ENCODE data around the gene SPNS2. TPM values are rescaled to one million over a fixed set of nuclear protein-coding genes. Genes with fewer than 3 reads are reported as not detected.

SPNS2 gene
- total RNA-seq, 1 donor from 2014 or later = 0.38 TPM

- Mint-ChIP-seq H3K4me1 (peaks cover 30% of the 10 kb centered on the region), H3K9me3 (no peaks in the 10 kb centered on the region), H3K4me3 (no peak overlapping the region), H3K27me3 (peaks cover 4% of the 10 kb centered on the region), H3K36me3 (ENCODE audit: low read depth) (no peaks in the 10 kb centered on the region), H3K27ac (no peak overlapping the region)
- peak; percentile 9 for ATAC-seq (ENCODE audit: low read depth)
- POLR2A ChIA-PET = interaction anchor here (0.5 kb wide), 1 partner anchor 32 kb away, joined by 6 read pairs; no protein-coding TSS in a partner anchor
- intact Hi-C loops (cut with micrococcal nuclease) = no loop called here
- no peak for DNase-seq
- CTCF ChIA-PET = no interaction called here
- TF ChIP-seq CTCF (IDR thresholded peaks at IDR 0.05) = no peak
These were observed 5.7 kb upstream of the SPNS2 start for GRCh38 chr17:4492721-4493561.

GRCh38 chr17:4497101-4497824, 1.4 kb upstream of the SPNS2 start:
- CTCF ChIA-PET = no interaction called here
- POLR2A ChIA-PET = interaction anchor here (0.6 kb wide), 1 partner anchor 392 kb away, joined by 8 read pairs; no protein-coding TSS in a partner anchor

GRCh38 chr17:4499431-4500190, 930 bp downstream of the SPNS2 start:
- Mint-ChIP-seq H3K4me3 (peak overlapping the region; percentile 78), H3K4me1 (peaks cover 32% of the 10 kb centered on the region), H3K27ac (no peak overlapping the region), H3K27me3 (peaks cover 40% of the 10 kb centered on the region), H3K36me3 (ENCODE audit: low read depth) (no peaks in the 10 kb centered on the region), H3K9me3 (no peaks in the 10 kb centered on the region)
- ChIA-PET POLR2A (interaction anchor here (1.0 to 1.5 kb wide), 3 partner anchors 35 to 357 kb away, joined by 3 to 6 read pairs (median 5); partner anchors contain the start of genes CYB5D2, MYBBP1A and ZZEF1), CTCF (interaction anchor here (0.7 kb wide), 1 partner anchor 50 kb away, joined by 3 read pairs; no protein-coding TSS in a partner anchor)
- DNase-seq (peak; percentile 30), ATAC-seq (ENCODE audit: low read depth) (no peak)
- intact Hi-C loops (cut with micrococcal nuclease) = loop anchor here (2.0 kb wide), 1 partner anchor 79 kb away; no protein-coding TSS in a partner anchor
- TF ChIP-seq CTCF (IDR thresholded peaks at IDR 0.05) = no peak

More at GRCh38 chr17:4497101-4497824, 1.4 kb upstream of the SPNS2 start:
- intact Hi-C loops (cut with micrococcal nuclease) = no loop called here
- Mint-ChIP-seq H3K9me3 (no peaks in the 10 kb centered on the region), H3K27me3 (peaks cover 26% of the 10 kb centered on the region), H3K4me1 (peaks cover 44% of the 10 kb centered on the region), H3K36me3 (ENCODE audit: low read depth) (no peaks in the 10 kb centered on the region), H3K4me3 (peak overlapping the region; percentile 70), H3K27ac (peak overlapping the region; percentile 63)
- TF ChIP-seq CTCF (IDR thresholded peaks at IDR 0.05) = no peak
- DNase-seq = peak; percentile 27
- peak; percentile 53 for ATAC-seq (ENCODE audit: low read depth)

GRCh38 chr17:4500191-4500571, 1.5 kb downstream of the SPNS2 start:
- Mint-ChIP-seq H3K9me3 (no peaks in the 10 kb centered on the region), H3K36me3 (ENCODE audit: low read depth) (no peaks in the 10 kb centered on the region), H3K4me1 (peaks cover 32% of the 10 kb centered on the region), H3K4me3 (peak overlapping the region; percentile 78), H3K27me3 (peaks cover 42% of the 10 kb centered on the region), H3K27ac (no peak overlapping the region)
- ChIA-PET CTCF (no interaction called here), POLR2A (interaction anchor here (0.7 to 1.5 kb wide), 3 partner anchors 34 to 1907 kb away, joined by 3 to 5 read pairs (median 4); partner anchors contain the start of gene MYBBP1A)
- intact Hi-C loops (cut with micrococcal nuclease) = no loop called here
- ATAC-seq (ENCODE audit: low read depth) (no peak), DNase-seq (no peak)
- TF ChIP-seq CTCF (IDR thresholded peaks at IDR 0.05) = no peak
